MCF 10A (cell line): ENCODE data around the gene CST7. TPM values are rescaled to one million over a fixed set of nuclear protein-coding genes. Genes with fewer than 3 reads are reported as not detected.

Experiments
- BruUV-seq: library from RNA; stranded (reverse); fragments of 400-500 nt; replicated peaks from 2 replicates; lab custom pipeline; 2021; lab: Mats Ljungman, UMichigan
- CTCF ChIA-PET: fragments of 300-600 bp; sonication (Branson Sonifier 250); formaldehyde crosslinking; extraction: SDS; loops from one replicate; lab custom pipeline; 2021; ENCODE audit warnings: antibody characterized with exemption, inconsistent platforms; lab: Yijun Ruan, JAX
- POLR2A ChIA-PET: fragments of 300-600, 350-650 bp; sonication (Branson Sonifier 250); formaldehyde crosslinking; extraction: SDS; loops from one replicate; lab custom pipeline; 2020; ENCODE audit warnings: antibody characterized with exemption, inconsistent platforms; lab: Yijun Ruan, JAX
- DNase-seq: peaks from one replicate; pipeline ENCODE4 v3.0.0-alpha.2; 2018; ENCODE audit not compliant: unreplicated experiment
- H3K27ac Mint-ChIP-seq: one replicate; pipeline ENCODE4 v1.8.0; 2022; ENCODE audit warnings: mild to moderate bottlenecking, low read depth, mixed read lengths; ENCODE audit not compliant: unreplicated experiment
- H3K27me3 Mint-ChIP-seq: one replicate; pipeline ENCODE4 v1.8.0; 2022; ENCODE audit warnings: mixed read lengths; ENCODE audit not compliant: insufficient read depth, unreplicated experiment
- H3K36me3 Mint-ChIP-seq: one replicate; pipeline ENCODE4 v1.8.0; 2022; ENCODE audit warnings: mild to moderate bottlenecking, moderate library complexity, mixed read lengths; ENCODE audit not compliant: insufficient read depth, unreplicated experiment
- H3K4me1 Mint-ChIP-seq: one replicate; pipeline ENCODE4 v1.8.0; 2022; ENCODE audit warnings: mixed read lengths; ENCODE audit not compliant: insufficient read depth, unreplicated experiment
- H3K4me3 Mint-ChIP-seq: one replicate; pipeline ENCODE4 v1.8.0; 2022; ENCODE audit warnings: mild to moderate bottlenecking, moderate library complexity, mixed read lengths; ENCODE audit not compliant: unreplicated experiment
- H3K9me3 Mint-ChIP-seq: one replicate; pipeline ENCODE4 v1.8.0; 2022; ENCODE audit warnings: mixed read lengths; ENCODE audit not compliant: unreplicated experiment
- CTCF ChIP-seq: fragments of 200-600 bp; IDR thresholded peaks from one replicate; pipeline ENCODE4 v1.8.0; 2022; ENCODE audit warnings: antibody characterized with exemption, mild to moderate bottlenecking; ENCODE audit not compliant: unreplicated experiment
- intact Hi-C: fragments of 100-400 bp; cut with micrococcal nuclease; formaldehyde crosslinking; loops from 2 replicates; pipeline ENCODE4 v1.14.1; 2022
- total RNA-seq: library from RNA; stranded (reverse); gene quantifications from 2 replicates; pipeline ENCODE4 v1.2.3, GENCODE V29; 2022

CST7 gene
- total RNA-seq, 1 experiment from 2014 or later: not detected

- POLR2A ChIA-PET: interaction anchor here (0.5 to 1.3 kb wide), 7 partner anchors 10 to 419 kb away, joined by 3 to 6 read pairs (median 3); partner anchors contain the start of gene GINS1
- no peak overlapping the region for H3K4me3 Mint-ChIP-seq
- H3K4me1 Mint-ChIP-seq: peaks cover 40% of the 10 kb centered on the region
- H3K36me3 Mint-ChIP-seq: peaks cover 22% of the 10 kb centered on the region
- DNase-seq: peak; percentile 10
- no peaks in the 10 kb centered on the region for H3K27me3 Mint-ChIP-seq
- H3K27ac Mint-ChIP-seq: peak overlapping the region; percentile 10
- no peak for TF ChIP-seq CTCF
- no TSS peak for BruUV-seq
- CTCF ChIA-PET: interaction anchor here (0.5 to 1.4 kb wide), 6 partner anchors 76 to 1051 kb away, joined by 3 to 8 read pairs (median 4); no protein-coding TSS in a partner anchor
- intact Hi-C loops: no loop called here
- H3K9me3 Mint-ChIP-seq: no peaks in the 10 kb centered on the region
These were observed 39.1 kb downstream of the CST7 start for GRCh38 chr20:24987873-24988835.

GRCh38 chr20:24989162-24989561 is 40.1 kb downstream of the CST7 start:
- Mint-ChIP-seq H3K36me3 (peaks cover 13% of the 10 kb centered on the region), H3K27ac (no peak overlapping the region), H3K4me3 (peak overlapping the region; percentile 38), H3K4me1 (peaks cover 50% of the 10 kb centered on the region), H3K9me3 (no peaks in the 10 kb centered on the region), H3K27me3 (no peaks in the 10 kb centered on the region)
- no peak for TF ChIP-seq CTCF
- ChIA-PET POLR2A (interaction anchor here (0.7 kb wide), 1 partner anchor 465 kb away, joined by 3 read pairs; no protein-coding TSS in a partner anchor), CTCF (interaction anchor here (0.6 to 1.4 kb wide), 5 partner anchors 9 to 1052 kb away, joined by 3 to 8 read pairs (median 4); no protein-coding TSS in a partner anchor)
- no TSS peak for BruUV-seq
- DNase-seq: peak; percentile 75
- intact Hi-C loops: no loop called here

GRCh38 chr20:24990810-24991252 is 41.8 kb downstream of the CST7 start:
- POLR2A ChIA-PET: interaction anchor here (0.6 to 7.5 kb wide), 10 partner anchors 32 to 414 kb away, joined by 3 to 152 read pairs (median 4); partner anchors contain the start of gene PYGB
- DNase-seq: peak; percentile 35
- intact Hi-C loops: no loop called here
- peaks cover 11% of the 10 kb centered on the region for H3K36me3 Mint-ChIP-seq
- no peaks in the 10 kb centered on the region for H3K9me3 Mint-ChIP-seq
- H3K27ac Mint-ChIP-seq: peak overlapping the region; percentile 41
- no TSS peak for BruUV-seq
- peaks cover 53% of the 10 kb centered on the region for H3K4me1 Mint-ChIP-seq
- no peak for TF ChIP-seq CTCF
- CTCF ChIA-PET: interaction anchor here (0.6 to 1.1 kb wide), 2 partner anchors 188 to 408 kb away, joined by 3 to 4 read pairs; no protein-coding TSS in a partner anchor
- H3K4me3 Mint-ChIP-seq: peak overlapping the region; percentile 97
- no peaks in the 10 kb centered on the region for H3K27me3 Mint-ChIP-seq
